Omental fat pad (tissue), 4 donors: Measurements from ENCODE around the gene MAT2B. TPM values are rescaled to one million over a fixed set of nuclear protein-coding genes. Genes with fewer than 3 reads are reported as not detected.

Experiments used
- ATAC-seq: fragments of 150-250 bp; one replicate; pipeline ENCODE4 v1.9.1; 2016; ENCODE audit warnings: mild to moderate bottlenecking, moderate library complexity; ENCODE audit not compliant: low FRiP score
- DNase-seq: peaks from one replicate; pipeline ENCODE4 v3.0.0-alpha.2; 2019; ENCODE audit warnings: low spot score
- total RNA-seq, 4 donors: library from RNA; depleted of rRNA; stranded (reverse); fragments of >200 nt; gene quantifications; one replicate each; pipeline ENCODE4 v1.1.0, GENCODE V29; 2016
- TF ChIP-seq, protein P1 (sequence below), 3 donors: fragments of 450-650 bp; IDR thresholded peaks; one replicate each; pipeline ENCODE4 v1.5.1; 2016 to 2017; ENCODE audit warnings: antibody characterized with exemption in 3 of 3, mild to moderate bottlenecking in 3 of 3, moderate library complexity in 2 of 3

Gene MAT2B
- total RNA-seq, 4 donors from 2014 or later = 25.7 to 55.0 (median 41.3) TPM

DNA sequence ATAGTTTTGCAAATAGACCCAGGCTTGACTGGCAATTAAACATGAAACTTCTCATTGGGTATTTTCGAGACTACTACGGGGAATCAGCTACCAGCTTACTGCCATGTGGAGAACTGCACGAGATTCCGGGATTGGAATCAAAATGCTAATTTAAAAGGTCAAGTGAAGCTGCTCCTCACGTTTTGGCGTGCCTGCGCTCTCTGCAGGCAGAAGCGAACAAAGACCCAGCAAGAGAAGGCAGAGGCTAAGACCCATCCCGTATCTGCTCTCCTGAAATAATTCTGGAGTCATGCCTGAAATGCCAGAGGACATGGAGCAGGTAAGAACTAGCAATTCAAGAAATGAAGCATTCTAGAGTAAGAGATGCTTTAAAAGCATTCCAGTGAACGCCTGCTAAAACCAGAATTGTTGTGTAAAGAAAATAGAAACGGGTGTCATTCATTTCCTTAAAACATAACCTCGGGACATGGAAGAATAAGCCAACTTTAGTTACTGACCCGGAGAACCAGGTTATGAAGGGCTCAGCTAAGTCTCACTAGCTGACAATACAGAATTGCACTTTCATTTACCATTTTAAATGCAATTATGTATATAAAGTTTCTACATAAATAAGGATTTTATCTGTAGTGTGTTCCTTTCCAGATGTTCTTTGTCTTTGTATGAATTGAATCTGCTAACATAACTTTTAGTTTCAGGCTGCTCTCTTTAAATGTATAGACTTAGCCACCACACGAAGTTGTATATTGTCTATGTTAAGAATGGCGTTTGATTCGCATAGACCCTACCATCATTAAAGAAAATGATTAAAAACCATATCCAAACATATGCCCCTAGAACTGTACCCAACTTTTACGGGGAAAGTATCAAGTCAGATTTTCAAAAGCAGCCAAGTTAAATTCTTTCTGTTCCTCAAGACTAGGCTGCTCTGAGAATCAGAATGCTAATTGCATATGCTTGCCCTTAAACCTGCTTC, 2.0 kb upstream of the MAT2B start:
- TF ChIP-seq, protein P1, sequence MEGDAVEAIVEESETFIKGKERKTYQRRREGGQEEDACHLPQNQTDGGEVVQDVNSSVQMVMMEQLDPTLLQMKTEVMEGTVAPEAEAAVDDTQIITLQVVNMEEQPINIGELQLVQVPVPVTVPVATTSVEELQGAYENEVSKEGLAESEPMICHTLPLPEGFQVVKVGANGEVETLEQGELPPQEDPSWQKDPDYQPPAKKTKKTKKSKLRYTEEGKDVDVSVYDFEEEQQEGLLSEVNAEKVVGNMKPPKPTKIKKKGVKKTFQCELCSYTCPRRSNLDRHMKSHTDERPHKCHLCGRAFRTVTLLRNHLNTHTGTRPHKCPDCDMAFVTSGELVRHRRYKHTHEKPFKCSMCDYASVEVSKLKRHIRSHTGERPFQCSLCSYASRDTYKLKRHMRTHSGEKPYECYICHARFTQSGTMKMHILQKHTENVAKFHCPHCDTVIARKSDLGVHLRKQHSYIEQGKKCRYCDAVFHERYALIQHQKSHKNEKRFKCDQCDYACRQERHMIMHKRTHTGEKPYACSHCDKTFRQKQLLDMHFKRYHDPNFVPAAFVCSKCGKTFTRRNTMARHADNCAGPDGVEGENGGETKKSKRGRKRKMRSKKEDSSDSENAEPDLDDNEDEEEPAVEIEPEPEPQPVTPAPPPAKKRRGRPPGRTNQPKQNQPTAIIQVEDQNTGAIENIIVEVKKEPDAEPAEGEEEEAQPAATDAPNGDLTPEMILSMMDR (IDR thresholded peaks at IDR 0.05) = no peak
- ATAC-seq = no peak
- DNase-seq = no peak

DNA sequence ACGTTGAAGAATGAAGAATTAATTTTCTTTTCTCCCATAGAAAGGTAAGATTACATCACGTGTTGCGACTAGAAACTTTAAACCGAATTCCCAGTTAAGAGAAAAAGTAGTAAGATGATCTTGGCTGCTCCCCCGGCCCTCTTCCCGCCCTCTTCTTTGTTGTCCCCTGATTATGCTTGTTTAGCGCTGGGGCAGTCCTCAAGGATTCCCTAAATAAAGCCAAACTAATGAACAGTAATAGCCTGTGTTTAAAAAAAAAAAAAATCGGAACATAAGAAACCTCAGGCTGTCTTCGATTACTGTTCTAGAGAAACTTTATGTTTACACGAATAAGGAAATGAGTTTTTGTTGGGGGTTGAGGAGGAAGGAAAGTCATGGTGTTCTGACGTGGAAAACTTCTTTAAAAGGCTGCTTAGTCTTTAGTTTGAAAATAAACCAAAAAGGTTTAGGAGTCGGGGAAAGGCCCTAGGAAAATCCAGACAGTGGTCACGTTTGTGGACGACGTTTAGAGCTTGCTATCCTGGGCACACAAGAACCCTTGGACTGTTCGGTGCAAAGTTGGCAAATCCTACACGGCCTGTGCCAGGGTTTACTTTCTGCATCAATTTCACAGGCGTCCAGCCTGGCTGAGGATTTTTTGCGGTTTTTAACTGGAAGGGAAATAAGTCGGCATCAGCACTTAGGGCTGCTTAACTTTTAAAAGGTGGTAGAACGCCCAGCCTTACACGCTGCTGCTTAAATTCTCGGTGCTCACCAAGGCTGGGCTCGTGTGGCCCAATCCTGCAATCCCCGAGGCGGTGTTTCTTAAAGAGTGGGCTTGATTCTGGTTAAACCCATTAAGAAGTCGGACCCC, 1.1 kb upstream of the MAT2B start:
- no peak for DNase-seq
- ATAC-seq = peak; percentile 15
- TF ChIP-seq, protein P1 (IDR thresholded peaks at IDR 0.05) = no peak

DNA sequence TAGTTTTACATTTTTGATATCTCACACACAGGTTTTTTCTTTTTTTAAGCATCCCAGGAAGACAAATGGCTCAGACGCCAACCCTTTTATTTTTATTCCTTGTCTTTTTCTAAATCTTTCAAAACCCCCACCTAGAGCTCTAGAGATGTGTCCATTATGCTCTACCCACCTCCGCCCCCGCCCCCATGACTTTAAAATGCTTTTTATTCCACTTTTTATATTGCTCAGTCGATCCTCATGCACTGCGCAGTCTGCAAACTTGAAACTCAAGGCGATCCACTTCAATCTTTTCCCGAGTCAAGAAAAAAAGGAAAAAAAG, 411 bp upstream of the MAT2B start:
- no peak for DNase-seq
- TF ChIP-seq, protein P1 (IDR thresholded peaks at IDR 0.05) = no peak
- ATAC-seq = peak; percentile 4

- TF ChIP-seq, protein P1 (IDR thresholded peaks at IDR 0.05) = no peak
- DNase-seq (no peak), ATAC-seq (no peak)
These were observed 657 bp downstream of the MAT2B start for GRCh38 chr5:163506095-163506457.

- ATAC-seq (no peak), DNase-seq (no peak)
- TF ChIP-seq, protein P1 (IDR thresholded peaks at IDR 0.05) = no peak
These were observed 1.3 kb downstream of the MAT2B start for GRCh38 chr5:163506726-163507125.

DNA sequence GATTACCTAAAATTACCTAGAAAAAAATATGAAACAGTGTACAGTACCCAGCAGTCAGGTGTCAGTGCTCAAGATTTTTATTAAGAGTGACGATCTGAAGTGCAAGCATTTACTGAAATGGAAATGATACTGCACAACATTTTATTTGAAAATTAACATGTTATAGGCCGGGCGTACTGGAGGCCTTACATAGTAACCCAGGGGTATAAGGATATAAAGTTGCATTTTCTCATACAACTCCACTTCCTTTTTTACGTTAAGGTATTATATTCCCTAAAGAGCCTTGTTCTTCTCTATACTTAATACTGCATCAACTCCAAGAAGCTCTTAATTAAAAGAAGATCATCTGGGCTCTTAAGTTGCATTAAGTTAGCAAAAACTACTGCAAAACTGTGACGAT, 3.3 kb downstream of the MAT2B start:
- TF ChIP-seq, protein P1 (IDR thresholded peaks at IDR 0.05) = no peak
- no peak for ATAC-seq
- no peak for DNase-seq
